Left renal pelvis (tissue), 4 donors: ENCODE measurements around the gene CPS1. TPM values are rescaled to one million over a fixed set of nuclear protein-coding genes. Genes with fewer than 3 reads are reported as not detected.

Source experiments
- DNase-seq, 4 donors: peaks; one replicate each; pipeline ENCODE4 v3.0.0-alpha.2; 2013; ENCODE audit warnings: low read depth in 4 of 4, low spot score in 3 of 4
- polyA plus RNA-seq, 4 donors: library from polyadenylated mRNA; unstranded; fragments of 120-200 nt; gene quantifications; one replicate each; pipeline ENCODE4 v1.2.1, GENCODE V29; 2013; ENCODE audit not compliant: insufficient read length in 4 of 4

CPS1 gene
- polyA plus RNA-seq, 4 donors, result 4.4 to 8.4 (median 5.0) TPM

DNA sequence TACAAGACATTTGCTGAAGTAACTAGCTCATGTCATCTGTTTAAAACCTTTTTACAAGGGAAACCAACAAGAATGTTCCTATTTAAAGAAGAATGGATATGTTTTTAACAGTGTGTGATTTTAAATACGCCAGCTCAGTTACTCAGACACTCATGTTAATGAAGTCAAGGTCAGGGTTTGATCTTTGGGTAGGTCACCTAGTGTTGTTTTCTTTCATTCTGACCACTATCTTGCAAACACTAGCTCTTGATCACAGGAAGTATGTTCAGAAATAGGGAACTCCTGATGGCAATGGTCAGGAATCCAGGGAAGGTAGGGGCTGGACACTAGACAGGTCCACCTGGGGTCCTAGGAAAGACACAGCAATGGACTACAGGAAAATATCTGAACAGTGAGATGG, 116.7 kb downstream of the CPS1 start:
- no peak for DNase-seq

DNA sequence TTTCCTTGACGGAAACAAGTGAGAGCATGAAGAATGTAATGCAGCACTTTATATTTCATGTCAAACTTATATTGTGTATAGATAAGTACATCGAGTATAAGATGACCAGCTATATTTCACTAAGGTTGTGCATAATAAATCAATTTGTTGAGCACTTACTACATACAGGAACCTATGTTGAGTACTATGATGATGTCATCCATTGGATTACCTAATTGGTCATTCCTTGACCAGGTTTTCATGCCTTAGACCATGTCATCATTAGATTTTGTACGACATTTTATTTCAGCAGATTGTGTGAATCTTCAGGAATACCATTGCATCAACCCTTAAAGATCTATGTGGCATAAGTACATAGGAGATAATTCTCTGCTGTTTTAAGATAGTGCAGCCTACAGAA, 119.7 kb downstream of the CPS1 start:
- DNase-seq, result no peak

- DNase-seq, result no peak
These were observed 125.1 kb downstream of the CPS1 start for GRCh38 chr2:210681491-210681890.

GRCh38 chr2:210686401-210686800, 130.0 kb downstream of the CPS1 start:
- no peak for DNase-seq

GRCh38 chr2:210687786-210688470, 131.5 kb downstream of the CPS1 start:
- DNase-seq, result no peak

GRCh38 chr2:210707900-210708299, 151.5 kb downstream of the CPS1 start:
- no peak for DNase-seq

DNA sequence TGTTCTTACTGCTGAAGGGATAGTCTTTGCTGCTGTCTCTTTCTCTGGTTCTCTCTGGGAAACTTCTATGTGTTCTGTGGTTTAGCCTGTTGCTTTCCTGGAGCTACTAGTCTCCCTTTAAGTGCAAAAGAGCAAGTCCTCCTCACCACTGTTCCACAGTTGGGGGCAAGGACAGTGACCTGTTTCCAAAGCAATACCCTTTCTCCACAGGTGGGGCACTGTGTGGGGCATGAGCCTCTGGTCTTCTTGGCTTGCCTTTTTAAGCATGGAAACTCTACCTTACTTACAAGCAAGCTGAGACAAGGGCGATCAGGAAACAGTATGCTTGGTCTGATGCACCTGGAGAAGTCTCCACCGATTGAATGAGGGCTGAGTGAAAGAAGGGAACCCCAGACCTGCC, 156.7 kb downstream of the CPS1 start:
- no peak for DNase-seq

DNA sequence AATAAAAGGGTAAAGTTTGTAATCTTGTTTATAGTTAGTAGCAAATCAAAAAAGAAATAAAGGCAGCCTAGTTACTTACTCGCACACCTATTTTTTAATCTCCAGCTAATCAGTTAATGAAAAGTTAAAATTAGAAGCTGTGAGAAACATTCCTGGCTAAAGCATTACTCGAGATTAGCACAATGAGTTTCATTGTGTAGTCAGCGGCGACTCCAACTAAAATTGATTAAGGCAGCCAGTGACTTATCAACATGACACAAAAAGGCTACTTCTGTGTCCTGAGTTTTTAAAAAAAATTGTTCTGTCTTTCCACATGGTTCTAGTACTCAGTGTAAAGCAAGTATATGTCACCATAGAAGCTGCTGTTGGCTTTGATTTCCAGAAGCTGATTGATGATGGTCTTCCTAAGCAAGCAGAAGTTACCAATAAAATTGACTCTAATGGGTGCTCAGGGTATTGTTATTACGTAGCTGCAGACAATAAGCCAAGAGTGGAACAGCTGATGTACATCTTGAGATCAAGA, 159.2 kb downstream of the CPS1 start:
- DNase-seq, result no peak

DNA sequence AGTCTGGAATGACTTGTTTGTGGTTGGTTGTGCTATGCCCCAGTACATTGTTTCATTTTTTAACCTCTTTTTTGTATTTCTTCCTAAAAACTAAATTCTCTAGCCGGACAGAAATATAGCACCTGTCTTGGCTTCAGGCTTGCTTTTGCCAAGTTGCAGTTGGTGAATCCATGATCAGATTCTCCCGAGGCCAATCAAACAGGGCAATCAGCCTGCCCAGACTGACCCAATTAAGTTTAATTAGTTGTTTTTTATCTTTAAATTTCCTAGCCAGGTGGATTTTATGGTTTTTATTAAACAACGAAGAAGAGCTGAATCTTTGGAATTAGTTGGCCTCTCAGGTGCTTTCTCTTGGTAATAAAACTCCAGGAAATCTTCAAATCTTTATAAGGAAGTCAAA, 162.1 kb downstream of the CPS1 start:
- DNase-seq, result no peak

DNA sequence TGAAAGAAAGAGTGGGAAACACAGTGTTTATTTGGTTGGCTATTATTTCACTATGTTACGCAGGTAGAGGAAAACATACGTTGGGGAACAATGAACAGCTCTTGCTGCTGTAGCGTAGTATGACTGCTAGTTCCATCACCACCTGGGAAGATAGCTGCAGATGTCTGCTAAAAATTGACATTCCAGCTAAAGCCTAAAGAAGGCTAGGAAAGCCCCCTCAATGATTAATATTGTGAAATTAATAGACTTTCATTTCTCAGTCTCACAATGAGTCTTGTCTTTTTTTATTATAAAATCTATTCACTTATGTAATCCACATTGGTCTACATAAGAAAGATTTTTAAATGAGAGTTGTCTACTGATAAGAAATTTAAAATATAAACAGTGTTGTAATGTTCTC, 165.7 kb downstream of the CPS1 start:
- no peak for DNase-seq

GRCh38 chr2:210727549-210727948, 171.2 kb downstream of the CPS1 start:
- DNase-seq, result no peak

Other genes with a start within 250 kb of the CPS1 start
- 1 to 10 TPM in 1 of 4 donors, not detected in 3; 1.2 TPM for gene MYL1, start 241.4 kb upstream of the CPS1 start, polyA plus RNA-seq
- gene LANCL1, start 79.8 kb upstream of the CPS1 start, polyA plus RNA-seq, result 10 to 100 TPM; 58.9 to 89.4 (median 78.8) TPM